ENCODE data around the gene PBXIP1. TPM values are rescaled to one million over a fixed set of nuclear protein-coding genes. Genes with fewer than 3 reads are reported as not detected.

PBXIP1 gene
- polyA plus RNA-seq, 3 donors, result 56.2 to 80.8 (median 70.4) TPM

- no peak for DNase-seq (ENCODE audit: extremely low read depth in 1 of 11, low read depth in 9 of 11, low spot score in 4 of 11)
These were observed 7.7 kb upstream of the PBXIP1 start for GRCh38 chr1:154963643-154964042.

- DNase-seq (ENCODE audit: extremely low read depth in 1 of 11, low read depth in 9 of 11, low spot score in 4 of 11), result no peak
These were observed 7.0 kb upstream of the PBXIP1 start for GRCh38 chr1:154962795-154963330.

GRCh38 chr1:154962156-154962749 lies 6.4 kb upstream of the PBXIP1 start:
- DNase-seq (ENCODE audit: extremely low read depth in 1 of 11, low read depth in 9 of 11, low spot score in 4 of 11), result no peak

- DNase-seq (ENCODE audit: extremely low read depth in 1 of 11, low read depth in 9 of 11, low spot score in 4 of 11), result peak in 7 of 11 donors; percentile 68 to 85 (median 75)
These were observed 5.6 kb upstream of the PBXIP1 start, which contains the start of gene PYGO2 for GRCh38 chr1:154961207-154962155. Gene PYGO2 (minus strand): TSS chr1:154961782. CDS start chr1:154961576, 206 bp downstream.

- no peak for DNase-seq (ENCODE audit: extremely low read depth in 1 of 11, low read depth in 9 of 11, low spot score in 4 of 11)
These were observed 4.7 kb upstream of the PBXIP1 start for GRCh38 chr1:154960446-154961136.

GRCh38 chr1:154959426-154959780 lies 3.5 kb upstream of the PBXIP1 start:
- no peak for DNase-seq (ENCODE audit: extremely low read depth in 1 of 11, low read depth in 9 of 11, low spot score in 4 of 11)

GRCh38 chr1:154958681-154959425 lies 3.0 kb upstream of the PBXIP1 start:
- no peak for DNase-seq (ENCODE audit: extremely low read depth in 1 of 11, low read depth in 9 of 11, low spot score in 4 of 11)

GRCh38 chr1:154958036-154958435 lies 2.1 kb upstream of the PBXIP1 start:
- DNase-seq (ENCODE audit: extremely low read depth in 1 of 11, low read depth in 9 of 11, low spot score in 4 of 11), result no peak

GRCh38 chr1:154957091-154957657 lies 1.3 kb upstream of the PBXIP1 start:
- no peak for DNase-seq (ENCODE audit: extremely low read depth in 1 of 11, low read depth in 9 of 11, low spot score in 4 of 11)

- no peak for DNase-seq (ENCODE audit: extremely low read depth in 1 of 11, low read depth in 9 of 11, low spot score in 4 of 11)
These were observed 644 bp upstream of the PBXIP1 start for GRCh38 chr1:154956544-154956941.

GRCh38 chr1:154955039-154955717 lies 721 bp downstream of the PBXIP1 start:
- peak in 3 of 11 donors; percentile 71 to 77 (median 72) for DNase-seq (ENCODE audit: extremely low read depth in 1 of 11, low read depth in 9 of 11, low spot score in 4 of 11)

- DNase-seq (ENCODE audit: extremely low read depth in 1 of 11, low read depth in 9 of 11, low spot score in 4 of 11), result no peak
These were observed 1.4 kb downstream of the PBXIP1 start for GRCh38 chr1:154954541-154954940.

- DNase-seq (ENCODE audit: extremely low read depth in 1 of 11, low read depth in 9 of 11, low spot score in 4 of 11), result no peak
These were observed 2.3 kb downstream of the PBXIP1 start for GRCh38 chr1:154953611-154954038.

- DNase-seq (ENCODE audit: extremely low read depth in 1 of 11, low read depth in 9 of 11, low spot score in 4 of 11), result no peak
These were observed 3.2 kb downstream of the PBXIP1 start for GRCh38 chr1:154952664-154953063.

GRCh38 chr1:154951901-154952657 lies 3.8 kb downstream of the PBXIP1 start:
- DNase-seq (ENCODE audit: extremely low read depth in 1 of 11, low read depth in 9 of 11, low spot score in 4 of 11), result no peak

- DNase-seq (ENCODE audit: extremely low read depth in 1 of 11, low read depth in 9 of 11, low spot score in 4 of 11), result no peak
These were observed 7.8 kb downstream of the PBXIP1 start for GRCh38 chr1:154948079-154948478.
